ENCODE data around the gene TBXA2R. TPM values are rescaled to one million over a fixed set of nuclear protein-coding genes. Genes with fewer than 3 reads are reported as not detected.

TBXA2R gene
- total and polyA plus RNA-seq, 2 experiments from 2014 or later, result 0.76 to 2.6 TPM

DNA sequence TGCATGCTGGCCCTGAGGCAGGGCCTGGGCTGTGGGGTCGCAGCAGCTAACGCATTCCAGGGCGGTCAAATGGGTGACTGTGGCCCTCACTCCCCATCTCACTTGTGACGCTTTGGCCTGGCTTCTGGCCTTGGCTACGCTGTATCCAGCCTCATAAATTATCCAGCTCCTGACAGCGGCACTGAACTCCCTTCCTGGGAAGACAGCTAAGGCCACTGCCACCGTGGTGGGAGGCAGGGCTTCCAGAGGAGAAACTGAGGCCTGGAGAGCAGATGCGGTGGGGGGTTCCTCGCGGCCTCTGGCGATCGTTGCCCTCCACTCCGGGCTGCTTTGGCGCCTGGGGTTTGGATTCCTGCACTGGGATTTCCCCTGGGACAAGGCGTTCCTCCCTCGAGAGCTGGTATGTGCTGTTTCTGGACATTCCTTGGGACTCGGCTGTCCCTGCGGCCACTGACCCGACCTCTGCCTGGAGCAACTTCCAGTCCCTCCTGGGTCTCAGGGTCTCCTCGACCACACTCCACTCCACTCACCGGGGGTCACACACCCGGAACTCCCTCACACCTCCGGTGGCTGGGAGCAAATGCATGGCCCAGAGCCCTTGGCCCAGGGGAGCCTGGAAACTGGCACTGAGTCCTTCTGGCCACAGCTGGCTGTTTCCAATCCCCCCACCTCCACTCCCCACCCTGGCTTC, 3.4 kb downstream of the TBXA2R start:
- no peaks in the 10 kb centered on the region for H3K9me2 ChIP-seq (ENCODE audit: insufficient read depth)
- TF ChIP-seq EZH2phosphoT487 (IDR thresholded peaks at IDR 0.05; ENCODE audit: insufficient read depth, low read depth), result no peak
- TF ChIP-seq EZH2 (IDR thresholded peaks at IDR 0.05; ENCODE audit: insufficient read depth, poor library complexity, severe bottlenecking), result no peak
- in situ Hi-C loops (cut with MboI), result loop anchor here (25.0 kb wide), 1 partner anchor 291 kb away; no protein-coding TSS in a partner anchor
- H3K36me3 ChIP-seq (ENCODE audit: low read depth), result no peaks in the 10 kb centered on the region
- H3K27ac ChIP-seq, result no peak overlapping the region
- no peak overlapping the region for H3K4me3 ChIP-seq
- H3K79me2 ChIP-seq (ENCODE audit: insufficient read depth), result no peaks in the 10 kb centered on the region
- no peak overlapping the region for H2AFZ ChIP-seq
- no peak for DNase-seq
- H3K9me3 ChIP-seq (ENCODE audit: low read depth), result no peaks in the 10 kb centered on the region
- H3K27me3 ChIP-seq (replicated peaks; ENCODE audit: insufficient read depth), result no peaks in the 10 kb centered on the region
- H3F3A ChIP-seq (ENCODE audit: insufficient read depth), result no peaks in the 10 kb centered on the region; the same call in 1 of the 2 replicates
- WGBS, 2 experiments (ENCODE audit: low coverage in 1 of 2, low lambda C conversion rate in 2 of 2, missing lambda C conversion rate in 2 of 2), result 74 to 79% methylated on average over 21 to 22 of the region's 23 CpGs
- H3K4me1 ChIP-seq (ENCODE audit: insufficient read depth), result no peaks in the 10 kb centered on the region
- no peaks in the 10 kb centered on the region for H4K20me1 ChIP-seq (ENCODE audit: insufficient read depth)
- no peak overlapping the region for H3K4me2 ChIP-seq (ENCODE audit: unreplicated experiment)
- H3K9ac ChIP-seq, result no peak overlapping the region

DNA sequence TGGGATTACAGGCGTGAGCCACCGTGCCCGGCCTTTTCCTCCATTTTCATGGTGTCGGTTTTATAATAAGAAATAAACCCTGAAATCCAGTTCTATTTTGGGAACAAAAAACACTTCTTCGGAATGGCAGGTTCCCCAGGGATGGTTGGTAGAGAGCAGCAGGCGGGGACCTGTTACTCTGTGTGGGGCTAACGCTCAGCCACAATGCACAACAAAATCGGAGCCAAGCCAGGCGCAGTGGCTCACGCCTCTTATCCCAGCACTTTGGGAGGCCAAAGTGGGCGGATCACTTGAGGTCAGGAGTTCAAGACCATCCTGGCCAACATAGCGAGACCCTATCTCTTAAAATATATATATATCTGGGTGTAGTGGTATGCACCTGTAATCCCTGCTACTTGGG, 5.7 kb downstream of the TBXA2R start:
- no peaks in the 10 kb centered on the region for H3K27me3 ChIP-seq (replicated peaks; ENCODE audit: insufficient read depth)
- no peaks in the 10 kb centered on the region for H4K20me1 ChIP-seq (ENCODE audit: insufficient read depth)
- no peak overlapping the region for H3K9ac ChIP-seq
- no peak overlapping the region for H2AFZ ChIP-seq
- no peak for TF ChIP-seq EZH2phosphoT487 (IDR thresholded peaks at IDR 0.05; ENCODE audit: insufficient read depth, low read depth)
- no peak for TF ChIP-seq EZH2 (IDR thresholded peaks at IDR 0.05; ENCODE audit: insufficient read depth, poor library complexity, severe bottlenecking)
- no peak for DNase-seq
- no peaks in the 10 kb centered on the region for H3K79me2 ChIP-seq (ENCODE audit: insufficient read depth)
- no peaks in the 10 kb centered on the region for H3K9me3 ChIP-seq (ENCODE audit: low read depth)
- H3F3A ChIP-seq (ENCODE audit: insufficient read depth), result no peaks in the 10 kb centered on the region
- H3K4me3 ChIP-seq, result no peak overlapping the region
- no peaks in the 10 kb centered on the region for H3K4me1 ChIP-seq (ENCODE audit: insufficient read depth)
- no peaks in the 10 kb centered on the region for H3K36me3 ChIP-seq (ENCODE audit: low read depth)
- H3K4me2 ChIP-seq (ENCODE audit: unreplicated experiment), result no peak overlapping the region
- no peak overlapping the region for H3K27ac ChIP-seq
- 88 to 94% methylated on average over 12 of the region's 12 CpGs for WGBS, 2 experiments (ENCODE audit: low coverage in 1 of 2, low lambda C conversion rate in 2 of 2, missing lambda C conversion rate in 2 of 2)
- in situ Hi-C loops (cut with MboI), result loop anchor here (25.0 kb wide), 1 partner anchor 289 kb away; no protein-coding TSS in a partner anchor
- no peaks in the 10 kb centered on the region for H3K9me2 ChIP-seq (ENCODE audit: insufficient read depth)

DNA sequence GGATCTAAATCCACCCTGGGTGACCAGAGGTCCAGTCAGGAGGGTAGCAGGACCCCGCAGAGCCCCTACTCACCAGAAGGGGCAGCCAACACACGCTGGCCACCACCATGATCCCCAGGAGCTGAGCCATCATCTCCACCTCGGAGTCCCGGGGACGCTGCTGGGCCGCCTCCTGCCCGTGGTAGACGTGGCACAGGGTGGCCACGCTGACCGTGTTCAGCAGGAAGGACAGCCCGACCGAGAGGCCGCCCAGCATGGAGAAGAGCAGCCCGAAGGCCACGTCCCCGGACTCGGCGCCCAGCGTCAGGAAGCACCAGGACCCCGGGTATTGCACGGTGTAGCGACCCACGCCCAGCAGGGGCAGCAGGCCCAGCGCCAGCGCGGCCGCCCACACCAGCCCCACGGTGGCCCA, 6.9 kb downstream of the TBXA2R start:
- Histone ChIP-seq H3K27ac (no peak overlapping the region), H3K4me2 (ENCODE audit: unreplicated experiment) (no peak overlapping the region), H3F3A (ENCODE audit: insufficient read depth) (no peaks in the 10 kb centered on the region), H3K79me2 (ENCODE audit: insufficient read depth) (no peaks in the 10 kb centered on the region), H3K27me3 (replicated peaks; ENCODE audit: insufficient read depth) (no peaks in the 10 kb centered on the region), H2AFZ (no peak overlapping the region), H3K4me1 (ENCODE audit: insufficient read depth) (no peaks in the 10 kb centered on the region), H3K9me2 (ENCODE audit: insufficient read depth) (no peaks in the 10 kb centered on the region), H3K36me3 (ENCODE audit: low read depth) (no peaks in the 10 kb centered on the region), H3K9ac (no peak overlapping the region), H3K4me3 (no peak overlapping the region), H3K9me3 (ENCODE audit: low read depth) (no peaks in the 10 kb centered on the region), H4K20me1 (ENCODE audit: insufficient read depth) (no peaks in the 10 kb centered on the region)
- no peak for DNase-seq
- TF ChIP-seq EZH2 (IDR thresholded peaks at IDR 0.05; ENCODE audit: insufficient read depth, poor library complexity, severe bottlenecking) (no peak), EZH2phosphoT487 (IDR thresholded peaks at IDR 0.05; ENCODE audit: insufficient read depth, low read depth) (no peak)
- 86 to 92% methylated on average over 22 to 24 of the region's 28 CpGs for WGBS, 2 experiments (ENCODE audit: low coverage in 1 of 2, low lambda C conversion rate in 2 of 2, missing lambda C conversion rate in 2 of 2)
- in situ Hi-C loops (cut with MboI), result loop anchor here (25.0 kb wide), 1 partner anchor 287 kb away; no protein-coding TSS in a partner anchor

DNA sequence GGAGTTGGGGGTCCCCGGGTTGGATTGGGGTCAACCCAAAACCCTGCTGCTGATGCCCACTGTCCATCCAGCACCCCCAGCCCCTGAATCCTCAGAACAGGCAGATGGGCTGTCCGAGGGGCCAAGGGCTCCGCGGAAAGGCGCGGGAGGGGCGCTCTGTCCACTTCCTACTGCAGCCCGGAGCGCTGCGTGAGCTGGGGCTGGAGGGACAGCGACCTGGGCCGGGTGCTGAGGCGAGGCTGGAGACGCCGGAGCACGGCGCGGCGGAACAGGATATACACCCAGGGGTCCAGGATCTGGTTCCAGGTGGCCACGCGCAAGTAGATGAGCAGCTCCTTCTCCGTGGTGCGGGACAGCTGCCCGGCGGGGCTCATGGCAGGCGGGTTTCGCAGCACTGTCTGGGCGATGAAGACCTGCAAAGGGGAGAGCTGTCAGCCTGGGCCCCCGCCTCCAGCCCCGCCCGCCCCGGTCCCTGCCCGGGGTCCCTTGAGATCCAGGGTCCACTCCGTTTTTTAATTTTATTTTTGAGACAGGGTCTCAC, 11.1 kb downstream of the TBXA2R start:
- H3K79me2 ChIP-seq (ENCODE audit: insufficient read depth), result no peaks in the 10 kb centered on the region
- H4K20me1 ChIP-seq (ENCODE audit: insufficient read depth), result no peaks in the 10 kb centered on the region
- H3K4me1 ChIP-seq (ENCODE audit: insufficient read depth), result no peaks in the 10 kb centered on the region
- H3K4me3 ChIP-seq, result no peak overlapping the region
- H3K9ac ChIP-seq, result no peak overlapping the region
- no peaks in the 10 kb centered on the region for H3K9me3 ChIP-seq (ENCODE audit: low read depth)
- no peak for TF ChIP-seq EZH2 (IDR thresholded peaks at IDR 0.05; ENCODE audit: insufficient read depth, poor library complexity, severe bottlenecking)
- no peak for TF ChIP-seq EZH2phosphoT487 (IDR thresholded peaks at IDR 0.05; ENCODE audit: insufficient read depth, low read depth)
- H3K4me2 ChIP-seq (ENCODE audit: unreplicated experiment), result no peak overlapping the region
- 88 to 92% methylated on average over 25 to 34 of the region's 34 CpGs for WGBS, 2 experiments (ENCODE audit: low coverage in 1 of 2, low lambda C conversion rate in 2 of 2, missing lambda C conversion rate in 2 of 2)
- H3F3A ChIP-seq (ENCODE audit: insufficient read depth), result no peaks in the 10 kb centered on the region
- no peak for DNase-seq
- H3K9me2 ChIP-seq (ENCODE audit: insufficient read depth), result no peaks in the 10 kb centered on the region
- in situ Hi-C loops (cut with MboI), result no loop called here
- no peaks in the 10 kb centered on the region for H3K36me3 ChIP-seq (ENCODE audit: low read depth)
- no peaks in the 10 kb centered on the region for H3K27me3 ChIP-seq (replicated peaks; ENCODE audit: insufficient read depth)
- H3K27ac ChIP-seq, result no peak overlapping the region
- no peak overlapping the region for H2AFZ ChIP-seq
